CD4-positive, alpha-beta T cell treated with Interleukin-21 for 1 hour (primary cell): ENCODE data around the gene LRP1-AS.

ENCODE experiments used
- DNase-seq: peaks from one replicate; pipeline ENCODE4 v3.0.0-alpha.2; 2020

The LRP1-AS gene

DNA sequence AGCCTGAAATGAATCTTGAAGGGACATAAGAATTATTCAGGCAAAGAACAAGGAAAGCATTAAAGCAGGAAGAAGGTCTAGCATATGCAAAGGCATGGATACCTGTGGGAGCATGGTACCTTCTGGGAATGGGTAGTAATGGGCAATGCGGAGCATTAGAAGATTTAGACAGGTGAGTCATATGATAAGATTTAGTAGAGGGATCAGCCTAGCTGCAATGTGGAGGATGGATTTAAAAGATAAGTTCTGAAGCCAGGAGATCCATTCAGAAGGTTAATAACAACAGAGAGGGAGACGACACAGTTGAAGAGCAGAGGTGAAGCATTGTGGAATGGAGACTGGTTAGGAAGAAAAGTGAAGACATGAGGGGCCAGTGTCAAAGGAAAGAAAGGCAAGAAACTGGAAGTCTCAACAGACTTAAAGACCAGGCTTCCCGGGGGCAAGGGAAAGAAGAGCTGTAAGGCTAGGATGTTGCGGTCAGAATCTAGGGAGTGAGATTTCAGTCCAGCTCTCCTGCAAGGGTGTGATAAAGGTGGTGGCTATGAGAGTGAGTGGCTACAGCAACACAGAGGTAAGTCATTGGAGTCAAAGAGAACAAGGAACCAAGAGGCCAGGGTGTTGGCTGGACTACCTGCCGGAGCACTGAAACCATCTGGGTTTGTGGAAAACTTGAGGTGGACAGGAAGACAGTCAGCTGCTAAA is 30.7 kb downstream of the LRP1-AS start:
- DNase-seq, result no peak

DNA sequence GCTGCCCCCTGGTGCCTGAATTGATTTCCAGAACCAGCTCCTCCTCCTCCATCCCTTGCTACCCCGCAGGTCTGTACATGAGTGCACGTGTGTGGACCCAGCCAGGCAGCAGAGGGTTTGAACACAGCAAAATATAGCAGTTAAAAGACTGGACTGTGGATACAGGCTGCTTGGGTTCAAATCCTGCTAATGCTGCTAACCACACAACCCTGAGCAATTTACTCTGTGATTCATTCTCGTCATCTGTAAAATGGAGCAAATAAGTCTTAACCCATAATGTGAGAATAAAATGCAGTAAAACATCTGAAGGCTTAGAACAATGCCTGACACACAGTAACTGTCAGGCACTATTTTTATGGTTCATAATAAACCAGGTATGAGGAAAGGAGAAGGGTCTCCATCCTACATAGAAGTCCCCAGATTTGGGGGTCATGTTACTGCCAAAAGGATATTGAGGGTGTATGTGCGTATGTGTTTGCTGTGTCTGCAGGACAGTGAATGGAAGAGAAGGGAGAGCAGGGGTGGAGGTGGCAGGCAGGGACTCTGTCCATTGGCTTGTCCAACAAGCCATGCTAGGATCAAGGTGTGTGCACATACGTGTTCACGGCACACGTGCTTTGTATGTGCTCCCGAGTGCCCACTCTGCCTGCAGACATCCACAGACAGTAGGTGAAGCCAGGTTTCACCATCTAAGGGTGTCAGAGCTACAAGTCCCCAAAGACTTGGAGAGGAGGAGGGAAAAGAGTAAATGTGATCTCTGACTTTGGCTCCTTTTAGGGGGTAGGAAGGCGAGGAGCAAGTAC is 34.7 kb downstream of the LRP1-AS start:
- DNase-seq, result no peak

- peak; percentile 94 for DNase-seq
Observed at GRCh38 chr12:57111031-57111734, 36.2 kb downstream of the LRP1-AS start, which contains the start of gene STAT6. TSS of gene STAT6 (minus strand) at chr12:57111362. CDS start at chr12:57108278, 3,084 bp downstream.

GRCh38 chr12:57110104-57111030 is 37.1 kb downstream of the LRP1-AS start:
- peak; percentile 85 for DNase-seq

DNA sequence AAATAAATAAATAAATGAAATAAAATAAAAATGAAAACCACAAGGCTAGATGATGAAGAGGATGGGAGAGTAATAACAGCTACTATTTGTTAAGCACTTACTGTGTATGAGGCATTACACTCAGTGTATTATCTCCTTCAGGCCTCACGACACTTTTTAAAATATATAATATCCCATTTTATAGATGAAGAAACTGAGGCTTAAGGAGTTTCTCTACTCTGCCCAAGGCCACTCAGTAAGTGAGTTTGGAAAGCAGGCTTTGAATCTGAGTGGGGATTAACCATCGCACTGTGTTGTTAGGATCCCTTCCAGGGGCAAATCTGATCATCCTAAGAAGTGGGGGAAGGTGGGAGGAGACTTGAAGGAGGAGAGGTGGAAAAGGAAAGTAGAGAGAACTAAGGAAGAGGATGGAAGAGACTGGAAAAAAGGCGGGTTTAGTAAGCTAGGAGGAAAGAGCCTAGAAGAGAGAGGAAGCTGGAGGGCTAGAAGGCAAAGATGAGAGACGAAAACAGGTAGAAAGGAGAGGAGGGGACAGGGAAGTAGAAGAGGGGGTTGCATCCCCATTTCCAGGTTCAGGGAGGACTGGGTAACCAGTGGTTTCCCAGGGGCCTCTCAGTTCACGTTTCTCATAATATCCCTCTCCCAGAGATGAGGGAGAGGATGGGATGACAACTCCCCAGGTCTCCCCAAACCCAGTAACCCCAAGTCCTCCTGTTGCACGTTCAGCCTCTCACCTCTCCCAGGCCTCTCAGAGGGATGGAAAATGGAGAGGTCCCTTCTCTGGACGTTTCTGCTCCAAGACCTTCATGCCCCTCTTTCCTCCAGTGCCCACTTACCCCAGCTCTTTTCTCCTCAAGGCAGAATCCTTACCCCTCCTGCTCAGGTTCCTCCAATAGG is 38.0 kb downstream of the LRP1-AS start:
- no peak for DNase-seq

DNA sequence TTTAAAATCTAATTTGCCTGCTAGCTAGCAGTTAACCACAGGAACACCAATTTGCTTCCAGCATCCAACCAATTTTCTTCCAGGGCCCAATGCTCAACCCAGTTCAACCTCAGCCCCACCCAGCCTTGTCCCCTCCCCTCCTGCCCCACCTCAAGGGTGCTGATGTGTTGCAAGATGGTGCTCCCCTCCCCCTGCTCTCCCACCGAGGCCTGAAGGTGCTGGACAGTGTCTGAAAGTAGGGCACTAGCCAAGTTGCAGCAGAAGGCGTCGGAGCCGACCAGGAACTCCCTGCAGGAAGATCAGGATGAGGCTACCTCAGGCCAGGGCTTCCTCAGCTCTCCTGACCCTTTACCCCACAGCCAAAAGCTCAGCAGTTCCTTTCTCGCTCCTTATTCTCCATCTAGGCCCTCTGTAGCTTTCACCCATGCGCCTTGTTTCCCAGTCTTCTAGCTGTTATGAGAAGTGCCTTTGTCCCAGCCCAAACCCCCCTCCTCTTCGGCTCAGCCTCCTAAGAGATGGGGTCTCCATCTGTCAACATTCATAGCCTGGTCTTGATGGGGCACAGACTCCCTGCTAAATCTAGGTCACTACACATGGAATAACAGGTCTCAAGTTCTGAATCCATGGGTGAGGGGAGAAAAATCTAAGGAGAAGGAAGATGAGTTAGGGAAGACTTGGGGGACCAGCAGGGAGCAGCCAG is 39.8 kb downstream of the LRP1-AS start:
- DNase-seq, result no peak

DNA sequence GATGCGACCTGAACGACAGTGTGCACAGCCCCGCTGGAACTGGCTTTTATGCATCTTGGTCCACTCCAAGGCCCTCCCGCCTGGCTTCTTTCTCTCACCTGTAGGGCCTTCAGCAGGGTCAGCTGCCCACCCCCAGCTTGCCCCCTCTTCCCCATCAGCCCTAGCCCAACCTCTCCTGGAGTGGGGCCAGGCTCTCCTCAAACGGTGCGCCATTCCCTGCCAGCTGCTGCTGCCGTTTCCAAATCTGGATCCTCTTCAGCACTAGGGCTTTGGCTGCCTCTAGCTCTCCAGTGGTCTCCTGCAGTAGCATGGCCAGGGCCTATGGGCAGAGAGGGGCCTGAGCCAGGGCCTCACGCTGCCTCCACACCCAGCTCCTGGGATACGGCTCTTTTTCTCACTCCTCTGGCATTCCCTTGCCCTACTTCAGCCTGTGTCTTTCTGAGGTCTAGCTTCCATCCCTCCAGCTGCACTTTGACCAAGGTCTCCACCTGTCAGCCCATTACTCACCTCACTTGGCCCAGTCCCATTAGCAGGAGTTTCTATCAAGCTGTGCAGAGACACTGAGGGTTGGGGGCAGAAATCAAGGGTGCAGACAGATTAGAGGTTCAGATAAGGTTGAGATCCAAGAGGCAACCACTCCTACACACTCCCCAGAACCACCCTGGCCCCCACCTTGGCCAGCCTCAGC is 41.3 kb downstream of the LRP1-AS start:
- no peak for DNase-seq

DNA sequence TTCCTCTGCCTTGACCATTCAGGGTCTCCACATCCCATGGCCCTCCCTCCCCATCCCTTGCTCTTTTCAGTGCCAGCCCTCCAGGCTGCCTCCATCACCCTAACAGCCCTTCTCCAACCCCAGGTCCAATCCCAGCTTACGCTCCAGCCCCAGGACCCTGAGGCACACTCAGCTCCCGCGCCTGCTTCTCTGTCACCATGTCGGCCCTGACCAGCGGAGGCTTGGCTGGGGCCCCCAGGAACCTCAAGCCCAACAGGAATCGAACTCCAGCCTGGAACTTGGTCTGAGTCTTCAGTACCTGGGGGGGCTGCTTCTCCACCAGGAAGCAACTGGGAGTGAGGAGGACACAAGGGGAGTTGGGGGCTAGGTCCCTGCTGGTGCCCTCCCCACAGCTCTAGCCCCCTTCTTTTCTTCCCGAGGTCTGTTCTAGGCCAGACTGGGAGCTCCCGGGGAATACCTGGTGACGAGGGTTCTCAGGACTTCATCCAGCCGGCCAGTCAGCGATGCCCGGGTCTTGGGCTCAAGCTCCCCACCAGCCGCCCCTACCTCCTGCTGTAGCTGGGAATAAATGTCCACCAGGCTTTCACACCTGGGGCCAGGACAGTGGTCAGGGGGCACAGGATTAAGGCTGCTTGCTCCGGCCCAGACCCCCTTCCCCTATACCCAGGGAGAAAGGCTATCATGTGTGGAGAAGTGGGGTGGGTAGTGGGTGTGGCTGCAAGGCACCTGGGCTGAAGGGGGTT is 42.2 kb downstream of the LRP1-AS start:
- DNase-seq, result no peak

DNA sequence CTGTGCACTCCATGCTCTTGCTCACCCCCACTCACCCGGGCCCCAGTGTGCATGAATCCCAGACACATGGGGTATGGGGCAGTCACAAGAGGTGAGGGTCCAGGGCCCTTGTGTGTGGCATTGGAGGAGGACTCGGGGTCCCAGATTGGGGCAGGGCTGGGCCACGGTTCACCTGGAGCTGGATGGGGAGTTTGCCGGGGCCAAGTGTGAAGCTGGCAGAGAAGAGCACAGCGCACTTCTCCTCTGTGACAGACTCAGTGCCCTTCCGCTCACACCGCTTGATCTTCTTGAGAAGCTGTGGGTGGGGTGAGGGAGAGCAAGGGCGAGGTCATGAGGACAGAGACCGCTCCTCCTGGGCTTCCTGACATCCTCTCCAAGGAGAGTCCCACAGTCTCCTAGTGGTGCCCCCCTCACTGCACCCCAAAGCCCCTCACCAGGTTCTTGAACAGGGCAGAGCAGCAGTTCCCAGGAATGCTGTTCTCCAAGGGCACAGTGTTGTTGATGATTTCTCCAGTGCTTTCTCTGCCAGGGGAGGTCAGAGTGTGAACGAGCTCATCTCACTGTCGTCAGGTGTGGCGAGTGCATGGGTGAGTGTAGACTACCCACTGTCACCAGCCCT is 43.0 kb downstream of the LRP1-AS start:
- no peak for DNase-seq

DNA sequence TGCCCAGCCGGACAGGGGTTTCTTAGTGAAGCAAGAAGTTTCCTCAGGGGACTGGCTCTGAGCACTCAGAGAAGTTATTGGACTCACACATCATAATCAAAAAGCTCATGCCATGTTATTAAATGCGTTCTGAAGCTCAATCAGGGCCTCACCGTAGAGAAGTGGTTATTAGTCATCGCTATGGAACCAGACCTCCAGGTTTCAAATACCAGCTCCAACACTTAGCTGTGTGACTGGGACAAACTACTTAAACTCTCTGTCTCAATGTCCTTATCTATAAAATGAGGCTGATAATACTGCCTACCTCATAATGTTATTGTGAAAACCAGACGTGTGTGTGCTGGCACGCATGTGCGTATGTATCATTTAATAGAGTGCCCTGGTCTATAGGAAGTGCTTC is 43.6 kb downstream of the LRP1-AS start:
- DNase-seq, result no peak

- DNase-seq, result no peak
Observed at GRCh38 chr12:57101892-57102695, 45.3 kb downstream of the LRP1-AS start.

DNA sequence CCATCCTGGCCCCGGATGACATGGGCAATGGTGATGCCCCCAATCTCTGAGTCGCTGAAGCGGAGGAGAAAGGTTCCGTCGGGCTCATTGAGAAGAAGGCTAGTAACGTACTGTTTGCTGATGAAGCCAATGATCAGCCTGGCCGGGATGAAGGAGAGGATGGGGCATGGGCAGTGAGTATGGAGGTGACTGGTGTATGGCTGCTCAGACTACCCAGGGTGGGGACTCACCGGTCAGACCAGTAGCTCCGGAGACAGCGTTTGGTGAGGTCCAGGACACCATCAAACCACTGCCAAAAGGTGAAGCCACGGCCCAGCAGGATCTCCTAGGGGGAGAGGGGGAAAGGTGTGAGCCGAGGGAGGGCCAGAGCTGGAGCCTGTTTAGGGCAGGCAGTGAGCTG is 47.7 kb downstream of the LRP1-AS start:
- DNase-seq, result no peak

- no peak for DNase-seq
Observed at GRCh38 chr12:57099047-57099714, 48.2 kb downstream of the LRP1-AS start.

DNA sequence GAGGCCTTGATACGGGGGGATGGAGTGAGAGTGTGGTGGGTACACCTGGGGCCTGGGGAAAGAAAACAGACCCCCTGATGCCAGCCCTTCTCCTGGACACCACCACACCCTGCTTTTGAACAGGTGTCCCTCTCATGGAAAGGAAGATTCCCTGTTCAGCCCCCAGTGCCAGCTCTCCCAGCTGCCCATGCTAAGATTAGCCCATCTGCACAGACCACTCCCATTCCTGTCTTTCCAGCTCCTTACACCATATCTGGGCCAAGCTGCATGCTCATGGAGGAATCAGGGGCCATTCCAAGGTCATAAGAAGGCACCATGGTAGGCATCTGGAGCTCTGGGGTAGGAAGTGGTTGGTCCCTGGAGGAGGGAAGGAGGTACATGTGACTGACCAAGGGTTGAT is 48.9 kb downstream of the LRP1-AS start:
- no peak for DNase-seq

- DNase-seq, result no peak
Observed at GRCh38 chr12:57097554-57097835, 49.9 kb downstream of the LRP1-AS start.

DNA sequence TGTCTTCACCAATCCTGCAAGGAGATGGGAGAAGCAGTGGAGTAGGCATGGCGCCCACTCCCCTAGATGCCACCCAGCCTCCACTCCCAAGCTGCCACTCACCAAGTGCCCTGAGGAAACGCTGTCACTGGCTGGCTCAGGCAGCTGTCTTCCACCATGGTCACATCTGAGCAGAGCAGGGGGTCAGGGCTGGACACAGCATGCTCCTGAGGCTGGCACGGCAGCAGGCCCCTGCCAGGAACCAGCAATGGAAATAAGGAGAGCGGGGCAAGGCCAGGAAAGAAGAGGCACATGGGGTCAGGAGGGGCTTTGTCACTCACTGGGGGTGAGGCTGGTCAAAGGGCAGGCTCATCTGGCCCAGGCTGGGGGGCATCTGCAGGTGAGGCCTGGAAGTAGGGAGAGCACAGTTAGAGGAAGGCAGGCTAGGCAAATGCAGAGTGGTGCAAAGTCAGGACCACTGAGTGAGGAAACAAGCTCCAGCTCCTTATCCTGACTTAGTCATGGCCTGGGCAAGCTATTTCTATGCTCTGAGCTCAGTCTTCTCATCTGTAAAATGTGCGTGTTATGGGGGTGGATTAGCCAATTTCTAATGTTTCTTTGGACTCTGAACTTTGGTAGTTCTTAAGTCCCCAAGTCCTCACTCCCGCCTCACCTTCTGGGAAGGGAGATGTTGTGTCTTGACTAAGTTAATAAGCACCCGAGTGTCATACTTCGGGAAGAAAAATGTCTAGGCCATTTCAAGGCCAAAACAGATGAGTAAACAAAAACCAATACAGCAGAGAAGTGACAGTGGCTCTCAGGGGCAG is 50.5 kb downstream of the LRP1-AS start:
- DNase-seq, result no peak

- DNase-seq, result no peak
Observed at GRCh38 chr12:57096099-57096572, 51.3 kb downstream of the LRP1-AS start.
